ENCODE measurements around the gene FOXO3.

The FOXO3 gene

GRCh38 chr6:108690326-108691049 is 129.8 kb downstream of the FOXO3 start:
- no peak for DNase-seq

DNA sequence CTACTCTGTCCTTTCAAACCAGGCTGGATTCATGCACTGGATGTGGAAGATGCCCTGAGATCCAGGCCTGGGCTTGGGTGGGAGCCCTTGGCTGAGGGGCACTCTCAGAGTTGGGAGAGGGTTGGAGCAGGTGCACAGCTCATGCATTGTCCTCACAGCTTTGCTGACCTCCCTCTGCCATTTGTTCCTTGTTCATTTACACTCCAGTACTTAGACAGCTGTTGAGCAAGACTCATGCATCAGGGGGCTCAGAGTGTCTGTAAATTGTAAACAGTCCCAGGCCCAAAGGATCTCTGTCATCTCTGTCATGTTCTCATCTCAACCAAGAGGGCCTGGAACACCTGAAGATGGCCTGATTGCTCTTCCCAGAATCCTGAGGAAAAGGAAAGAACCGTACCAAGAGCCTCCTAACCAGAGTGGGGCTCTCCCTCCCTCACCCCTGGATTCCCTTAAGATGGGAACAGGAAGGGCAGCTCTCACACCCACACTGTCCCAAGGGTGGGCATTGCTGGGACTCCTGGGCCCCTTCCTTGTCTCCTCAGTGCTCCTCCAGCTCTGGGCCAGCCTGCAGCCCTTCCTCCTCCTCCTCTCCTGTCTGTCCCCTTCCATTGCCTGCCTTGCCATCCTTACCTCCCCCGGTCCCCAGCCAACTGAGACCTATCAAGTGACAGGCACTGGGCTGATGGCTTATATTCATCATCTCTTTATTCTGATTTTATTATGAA is 132.9 kb downstream of the FOXO3 start:
- no peak for DNase-seq

DNA sequence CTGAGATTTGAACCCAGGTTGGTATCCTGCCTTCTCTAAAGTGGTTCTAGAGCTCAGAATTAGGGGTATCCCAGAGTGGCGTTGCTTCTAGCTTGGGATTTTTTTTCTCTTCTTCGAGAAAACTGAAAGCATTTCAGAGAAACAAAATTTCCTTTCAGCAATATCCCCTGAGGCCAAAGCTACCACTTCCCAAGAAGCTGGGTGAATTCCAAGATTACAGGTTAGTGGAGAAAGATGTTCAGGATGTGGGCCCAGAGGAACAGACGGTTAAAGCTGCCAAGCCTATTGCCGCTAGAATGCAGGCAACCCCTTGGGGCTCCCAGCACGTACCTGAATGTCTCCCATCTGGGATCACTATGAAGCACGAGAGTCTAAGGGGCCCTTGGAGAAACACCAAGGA is 134.1 kb downstream of the FOXO3 start:
- DNase-seq: no peak

DNA sequence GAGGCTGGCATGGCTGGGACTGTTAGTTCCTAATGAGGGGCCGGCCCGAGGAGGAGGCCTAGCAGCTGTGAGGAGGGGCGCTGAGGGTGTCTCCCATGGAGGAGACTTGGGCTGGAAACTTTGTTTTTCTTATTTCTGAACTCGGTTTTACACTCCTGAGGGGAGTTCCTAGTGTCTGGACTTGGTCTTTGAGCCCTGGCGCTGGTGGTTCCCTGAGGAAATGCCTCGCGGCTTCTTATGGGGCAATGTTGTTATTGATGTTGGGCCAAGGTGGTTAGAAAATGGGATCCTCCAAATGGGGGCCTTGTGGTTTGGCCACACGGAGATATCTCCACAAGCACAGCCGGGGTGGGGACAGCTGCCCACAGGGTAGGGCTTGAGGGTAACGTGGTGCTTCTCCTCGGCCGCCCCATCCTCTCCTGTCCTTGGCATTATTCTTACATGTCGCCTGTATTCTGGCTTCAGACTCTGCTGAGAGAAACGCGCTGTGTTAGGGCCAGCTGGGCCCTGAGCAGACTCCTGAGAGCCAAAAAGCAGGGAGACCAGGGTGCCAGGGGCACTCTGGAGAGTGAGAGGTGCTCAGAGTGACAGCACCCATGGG is 136.9 kb downstream of the FOXO3 start:
- DNase-seq: no peak

DNA sequence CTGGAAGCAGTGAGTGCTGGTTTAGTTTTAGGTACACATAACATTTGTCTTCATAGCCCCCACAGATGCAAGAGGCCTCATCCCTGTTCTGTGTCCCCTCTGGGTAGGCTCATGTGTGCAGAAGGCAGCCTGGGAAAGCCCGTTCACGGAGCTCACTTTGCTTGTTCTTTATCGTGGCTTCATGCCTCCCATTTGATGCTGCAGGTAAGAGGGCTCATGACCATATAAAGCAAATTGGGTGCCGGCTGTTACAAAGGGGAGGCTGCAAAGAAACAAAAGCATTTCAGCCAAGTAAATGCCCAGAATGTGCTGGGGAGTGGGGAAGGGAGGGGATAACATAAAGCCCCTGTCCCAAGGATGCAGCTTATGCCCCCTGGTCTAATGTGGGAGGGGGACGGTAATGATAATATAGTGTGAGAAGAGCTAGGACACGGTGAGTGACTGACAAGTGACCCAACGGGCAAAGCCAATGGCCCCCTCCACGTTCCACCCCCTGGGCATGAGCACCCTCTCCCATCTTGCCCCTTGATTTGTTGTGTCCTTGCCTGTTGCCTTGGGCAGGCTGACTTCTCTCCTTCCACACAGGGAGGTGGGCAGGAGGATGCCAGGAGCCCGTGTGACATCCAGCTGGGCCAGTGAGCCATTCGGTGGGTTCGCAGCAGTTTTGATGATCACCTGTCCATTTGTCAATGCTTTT is 138.0 kb downstream of the FOXO3 start:
- DNase-seq: no peak

DNA sequence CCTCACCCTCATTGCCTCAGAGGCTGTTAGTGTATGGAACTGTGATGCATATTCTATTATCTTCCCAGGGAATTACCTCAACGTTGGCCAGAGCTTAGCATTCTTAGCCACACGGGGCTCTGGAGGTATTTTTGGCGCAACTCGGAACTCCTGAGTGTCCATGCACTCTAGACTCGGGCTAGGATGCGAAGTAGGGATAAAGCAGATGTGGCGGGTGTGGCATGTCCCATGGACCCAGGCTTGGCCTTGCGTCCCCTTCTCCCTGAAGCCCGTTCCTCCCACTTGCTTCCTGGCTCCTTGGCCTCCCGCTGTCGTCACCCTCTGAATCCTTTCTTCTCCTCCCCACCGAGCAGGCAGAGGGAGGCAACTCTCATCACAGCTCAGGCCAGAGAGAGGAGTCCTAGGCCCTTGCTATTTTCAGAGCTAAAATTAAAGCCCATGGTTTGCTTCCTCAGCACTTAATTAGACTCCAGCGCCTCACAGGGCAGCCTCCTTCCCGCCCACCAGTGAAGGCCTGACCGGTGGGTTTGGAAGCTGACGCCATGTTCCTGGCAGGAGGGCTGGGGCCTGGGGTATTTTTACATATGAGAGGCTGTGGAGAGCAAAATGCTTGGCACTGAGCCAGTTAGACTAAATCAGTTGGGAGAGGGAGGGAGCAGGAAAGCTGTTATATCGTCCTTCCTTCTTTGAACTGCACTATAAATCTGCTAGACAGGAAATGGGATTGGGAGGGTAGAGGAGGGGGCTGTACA is 138.7 kb downstream of the FOXO3 start:
- DNase-seq: no peak

DNA sequence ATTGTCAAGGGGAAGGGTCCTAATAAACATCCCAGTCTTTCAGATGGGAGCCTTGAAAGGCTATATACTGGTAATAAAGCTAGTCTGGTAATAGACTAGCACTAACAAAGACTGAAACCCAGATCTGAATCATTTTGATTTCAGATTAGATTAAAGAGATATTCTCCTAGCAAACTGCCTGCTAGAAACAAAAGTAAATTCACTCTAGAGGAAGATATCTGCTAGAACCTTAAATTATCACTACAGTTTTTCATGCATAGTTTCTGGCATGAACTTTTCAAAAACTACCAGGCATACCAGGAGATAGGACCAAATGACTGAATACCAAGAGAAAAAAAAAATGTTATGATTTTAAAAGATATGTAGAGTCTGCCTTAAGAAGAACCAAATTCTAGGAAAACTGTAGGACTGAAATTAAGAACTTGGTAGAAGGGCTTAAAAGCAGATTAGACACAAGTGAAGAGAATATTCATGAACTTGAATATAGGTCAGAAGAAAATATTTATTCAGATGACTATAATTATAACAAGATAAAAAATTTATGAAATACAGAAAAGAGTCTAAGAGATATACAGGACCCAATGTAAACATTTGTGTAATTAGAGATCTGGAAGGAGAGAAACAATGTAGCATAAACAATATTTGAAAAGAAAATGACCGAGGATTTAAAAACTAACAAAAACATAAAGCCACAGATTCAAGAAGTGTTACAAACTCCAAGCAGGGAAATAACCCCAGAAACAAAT is 141.6 kb downstream of the FOXO3 start:
- DNase-seq: no peak

- no peak for DNase-seq
Measured at GRCh38 chr6:108706649-108707048, 145.9 kb downstream of the FOXO3 start.

DNA sequence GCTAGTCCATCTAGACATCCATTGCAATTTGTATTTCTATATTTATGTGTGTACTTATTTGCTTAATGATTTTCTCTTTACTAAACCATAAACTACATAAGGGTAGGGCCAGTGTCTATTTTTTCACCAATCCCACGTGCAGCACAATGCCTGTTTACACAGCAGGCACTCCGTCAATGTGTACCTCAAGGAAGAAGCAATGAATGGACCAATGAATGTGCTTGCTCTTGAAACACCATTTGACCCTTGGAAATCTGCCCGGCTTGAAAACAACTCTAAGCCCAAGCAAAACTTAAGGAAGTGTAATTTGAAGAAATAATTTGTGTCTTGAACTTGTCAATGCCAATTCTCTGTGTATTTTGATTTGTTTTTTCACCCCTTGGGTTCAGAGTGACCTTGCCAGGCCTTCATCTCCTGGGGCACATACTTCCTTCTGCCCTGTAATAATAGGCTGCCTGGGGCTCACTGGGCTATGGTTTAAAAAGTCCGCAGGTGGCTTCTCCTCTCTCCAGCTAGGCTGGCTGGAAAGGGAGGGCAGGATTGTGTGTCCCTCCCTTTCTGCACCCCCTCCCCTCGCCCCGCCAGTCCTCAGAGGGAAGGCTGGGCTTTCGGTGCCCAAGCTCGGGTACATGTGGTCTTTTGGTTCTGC is 146.7 kb downstream of the FOXO3 start:
- no peak for DNase-seq

DNA sequence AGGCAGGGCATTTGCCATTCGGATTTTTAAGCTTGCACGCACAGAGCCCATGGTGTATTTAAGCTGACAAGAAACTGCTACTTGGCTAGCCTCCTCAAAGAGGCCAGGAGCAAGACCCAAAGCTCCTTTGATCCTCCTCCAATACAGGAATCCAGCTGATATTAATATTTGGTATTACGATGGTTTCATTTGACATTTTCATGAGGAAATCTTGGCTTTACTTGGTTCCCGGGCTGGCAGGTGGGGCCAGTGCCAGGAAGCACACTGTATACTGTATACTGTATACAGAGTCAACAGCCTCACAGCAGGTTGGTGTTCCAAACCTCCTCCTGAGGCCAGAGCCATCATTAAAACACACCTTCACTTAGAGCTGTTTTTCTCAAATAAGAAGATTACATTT is 149.3 kb downstream of the FOXO3 start:
- no peak for DNase-seq

DNA sequence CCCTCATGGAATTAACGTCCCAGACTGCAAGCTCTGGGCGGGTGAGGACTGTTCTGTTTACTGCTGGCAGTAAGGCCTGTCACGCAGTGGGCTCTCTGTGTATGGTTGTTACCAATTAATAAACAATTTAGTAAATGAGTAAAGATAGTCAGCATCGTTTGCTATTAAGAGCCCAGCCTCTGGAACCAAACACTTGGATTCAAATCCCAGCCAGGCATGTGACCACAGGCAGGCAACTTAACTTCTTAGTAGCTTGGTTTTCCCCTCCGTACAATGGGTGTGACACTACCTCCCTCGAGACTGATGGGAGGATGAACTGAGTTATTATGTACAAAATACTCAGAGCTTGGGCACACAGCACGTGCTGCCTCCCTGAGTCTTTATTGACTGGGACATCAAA is 149.8 kb downstream of the FOXO3 start:
- DNase-seq: no peak

DNA sequence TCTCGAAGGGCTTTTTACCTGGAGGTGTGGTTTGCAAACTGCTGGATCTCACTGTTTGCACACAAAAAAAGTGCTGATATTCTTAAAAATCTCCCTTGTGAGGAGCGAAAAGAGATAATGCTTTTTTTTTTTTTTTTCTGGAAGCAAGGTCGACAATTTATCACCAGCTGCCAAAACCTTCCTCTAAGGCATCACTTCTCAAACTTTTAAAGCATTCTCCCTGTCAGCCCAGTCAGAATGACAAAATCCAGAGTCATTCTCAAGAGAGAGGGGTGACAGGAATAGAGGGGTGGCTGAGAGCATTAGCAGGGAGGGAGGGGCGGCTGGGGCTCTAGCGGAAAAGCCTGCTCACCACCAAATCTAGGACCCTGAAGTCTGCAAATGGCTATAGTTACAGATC is 150.4 kb downstream of the FOXO3 start:
- no peak for DNase-seq

DNA sequence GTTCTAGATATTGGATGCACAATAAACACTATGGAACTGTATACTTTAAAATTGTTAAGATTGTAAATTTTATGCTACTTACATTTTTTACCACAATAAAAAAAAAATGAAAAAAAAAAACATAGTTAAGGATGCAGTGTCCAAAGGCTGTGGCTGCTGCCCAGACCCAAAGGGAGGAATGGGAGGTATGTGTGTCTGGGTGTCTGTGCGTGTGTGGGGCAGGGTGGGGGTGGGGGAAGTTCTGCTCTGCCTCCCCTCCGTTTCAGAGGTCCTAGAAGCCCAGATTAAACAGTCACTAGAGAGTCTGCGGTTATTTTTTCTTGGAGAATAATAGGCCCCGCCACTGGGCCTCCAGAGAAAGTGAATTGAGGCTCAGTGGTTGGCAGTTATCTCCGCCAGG is 151.1 kb downstream of the FOXO3 start:
- no peak for DNase-seq

DNA sequence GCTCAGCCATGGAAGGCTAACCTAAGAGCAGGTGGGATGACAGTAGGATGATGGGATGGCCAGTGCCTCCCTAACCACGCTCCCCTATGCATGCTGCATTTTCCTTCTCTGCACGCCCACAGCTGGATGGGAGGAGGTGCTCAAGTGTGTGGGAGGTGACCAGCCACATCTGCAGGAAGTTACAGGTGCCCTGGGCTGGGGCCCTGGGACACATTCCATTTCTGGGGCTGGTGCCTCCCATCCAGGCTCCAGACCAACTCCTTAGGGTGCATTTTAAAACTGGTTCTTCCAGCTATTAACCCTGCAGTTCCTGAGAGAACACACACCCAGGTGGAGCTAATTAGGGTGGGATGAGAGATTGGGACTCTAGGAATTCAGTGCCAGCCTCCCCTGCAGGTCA is 152.2 kb downstream of the FOXO3 start:
- no peak for DNase-seq

DNA sequence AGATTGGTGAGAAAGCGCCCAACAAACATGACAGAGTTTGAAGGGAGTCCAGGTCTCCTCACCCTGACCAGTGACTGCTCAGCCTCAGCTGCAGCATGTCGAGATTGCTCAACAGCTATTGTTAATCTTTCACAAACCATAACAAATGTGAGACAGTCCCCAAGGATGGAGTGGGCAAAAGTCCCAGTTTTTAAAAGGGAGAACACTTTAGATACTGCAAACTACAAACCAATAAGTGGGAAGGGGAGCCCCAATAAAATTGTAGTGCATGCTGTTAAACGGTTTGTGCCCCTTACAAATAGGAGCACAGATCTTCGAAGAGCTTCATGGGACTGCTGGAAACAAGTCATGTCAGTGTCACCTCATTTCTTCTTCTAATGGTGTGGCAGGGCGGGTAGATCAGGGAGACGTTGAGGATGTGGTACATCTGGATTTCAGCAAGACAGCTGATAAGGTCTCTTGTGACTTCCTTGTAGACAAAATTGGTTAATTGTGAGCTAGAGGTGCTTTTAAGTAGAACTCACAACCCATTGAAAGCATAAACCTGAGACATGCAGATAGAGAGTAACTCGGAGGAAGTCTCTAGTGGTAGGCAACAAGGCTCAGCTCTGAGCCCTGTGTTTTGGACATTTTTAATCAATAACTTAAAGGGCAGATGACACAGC is 153.5 kb downstream of the FOXO3 start:
- DNase-seq: no peak

GRCh38 chr6:108714766-108715414 is 154.2 kb downstream of the FOXO3 start:
- no peak for DNase-seq

DNA sequence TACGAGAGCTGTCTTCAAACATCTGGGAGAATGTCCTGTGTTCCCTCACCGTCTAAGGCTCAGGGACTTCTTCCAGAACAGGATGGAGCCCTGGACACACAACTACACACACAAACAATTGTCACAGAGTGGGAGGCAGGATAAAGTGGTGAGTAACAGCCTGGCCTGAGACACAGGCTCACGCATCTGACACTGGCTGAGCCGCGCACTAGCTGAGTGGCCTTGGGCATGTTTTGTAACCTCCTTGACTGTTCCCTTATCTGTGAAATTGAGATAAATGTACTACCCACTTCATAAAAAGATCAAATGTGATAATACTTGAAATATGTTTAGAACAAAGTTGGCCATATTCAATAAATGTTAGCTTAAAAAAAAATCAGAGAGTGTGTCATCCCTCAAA is 155.1 kb downstream of the FOXO3 start:
- no peak for DNase-seq

DNA sequence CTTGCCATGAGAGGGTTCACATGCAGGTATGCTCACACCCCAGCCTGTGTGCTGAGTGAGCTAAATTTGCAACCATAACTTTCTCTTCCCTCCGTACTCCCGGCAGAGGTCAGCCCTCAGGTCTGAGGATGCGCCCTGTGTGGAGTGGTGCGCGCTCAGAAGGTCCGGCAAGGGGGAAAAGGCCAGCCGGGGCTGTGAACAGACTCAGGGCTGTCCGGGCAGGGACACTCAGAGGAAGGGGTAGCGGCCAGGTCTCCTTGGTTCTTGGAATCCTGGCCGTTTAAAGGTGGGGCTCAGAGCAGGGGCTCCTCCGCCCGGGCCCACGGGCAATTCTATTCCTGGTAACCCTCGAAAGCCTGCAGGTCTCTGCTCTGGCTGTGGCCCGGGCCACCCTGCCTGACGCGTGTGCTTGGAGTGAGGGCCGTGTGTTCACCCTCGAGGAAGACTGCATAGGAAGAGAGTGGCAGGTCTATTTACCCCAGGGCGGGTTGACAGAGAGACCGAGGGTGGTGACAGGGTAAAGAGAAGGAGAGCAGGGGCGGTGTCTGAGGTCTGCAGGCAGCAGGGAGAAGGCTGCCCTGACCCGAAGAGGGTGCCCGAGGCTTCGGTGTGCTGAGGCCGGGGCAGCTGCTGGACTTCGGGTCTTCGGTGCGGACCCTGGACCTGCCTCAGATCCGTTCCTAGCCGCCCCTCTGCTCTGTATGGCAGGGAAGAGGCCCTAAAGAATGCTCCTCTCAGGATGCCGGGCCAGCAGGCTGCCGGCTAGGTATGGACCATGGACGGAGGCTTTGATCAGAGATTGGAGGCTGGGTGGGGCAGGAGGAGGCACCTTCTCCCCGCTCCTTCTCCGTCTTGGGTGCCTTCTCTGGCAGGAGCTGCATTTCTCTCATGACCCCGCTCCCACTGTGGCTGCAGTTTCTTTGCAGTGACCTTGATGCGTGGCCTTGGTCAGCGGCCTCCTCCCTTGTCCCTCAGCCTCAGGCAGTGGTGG is 156.4 kb downstream of the FOXO3 start:
- no peak for DNase-seq

DNA sequence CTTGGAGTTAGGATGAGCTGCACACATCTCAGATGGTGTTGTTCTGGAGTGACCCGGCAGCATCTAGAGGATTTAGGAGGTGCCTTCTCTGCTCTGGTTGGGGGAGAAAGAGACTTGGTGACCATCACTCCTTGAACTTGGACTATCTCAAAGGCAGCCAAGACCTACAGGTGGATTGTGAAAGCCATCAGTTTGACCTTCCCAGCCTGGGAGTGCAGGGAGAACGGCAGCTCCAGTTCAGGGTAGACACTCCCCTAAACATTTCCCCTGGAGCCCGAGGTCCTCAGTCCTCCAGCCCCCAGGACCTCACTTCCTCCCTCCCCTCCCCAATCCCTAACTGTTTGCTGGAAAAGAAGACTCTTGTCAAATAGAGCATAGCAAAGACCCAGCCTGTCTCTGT is 158.8 kb downstream of the FOXO3 start:
- no peak for DNase-seq

Measured in activated CD4-positive, alpha-beta T cell treated with anti-CD3 and anti-CD28 coated beads for 48 hours (primary cell).